HG02943 (cell line): Measurements from ENCODE around the gene WDFY4.

Source experiments
- ATAC-seq: cut with Tn5 transposase; IDR thresholded peaks from one replicate; pipeline ENCODE4 v1.9.1; 2021; ENCODE audit warnings: mild to moderate bottlenecking, low read depth, moderate library complexity; ENCODE audit not compliant: unreplicated experiment

Gene WDFY4

GRCh38 chr10:48806342-48806741 is 121.7 kb downstream of the WDFY4 start:
- no peak for ATAC-seq

DNA sequence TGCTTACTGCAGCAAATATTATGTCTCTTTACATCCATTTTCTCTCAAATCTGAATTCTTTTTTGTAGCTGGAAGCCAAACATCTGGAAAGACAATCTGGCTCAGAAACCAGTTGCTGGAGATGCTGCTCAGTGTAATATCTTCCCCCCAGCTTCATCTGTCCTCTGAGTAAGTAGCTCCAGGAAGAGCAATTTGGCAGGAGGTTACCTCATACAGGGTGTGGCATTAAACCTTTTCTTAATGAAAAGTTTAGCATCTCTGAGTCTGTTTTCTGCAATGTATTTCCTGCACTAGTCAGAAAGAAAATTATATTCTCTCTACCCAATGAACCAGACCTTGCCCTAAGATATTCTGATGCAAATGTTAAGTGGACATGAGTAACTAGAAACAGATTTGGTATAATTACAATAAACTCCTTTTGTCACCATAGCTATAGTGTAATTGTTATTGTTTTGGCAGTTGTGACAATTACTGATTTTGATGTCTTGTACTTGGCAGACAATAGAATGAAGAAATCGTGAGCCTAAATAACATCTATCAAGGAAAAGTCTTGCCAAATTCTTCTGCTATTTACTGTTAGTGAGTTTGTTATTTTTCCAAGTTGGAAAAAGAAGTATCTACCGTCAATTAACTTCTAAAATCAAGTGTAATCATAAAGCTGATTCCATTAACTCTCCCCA is 123.3 kb downstream of the WDFY4 start:
- no peak for ATAC-seq

- ATAC-seq, result no peak
Measured at GRCh38 chr10:48809261-48809660, 124.6 kb downstream of the WDFY4 start.

- ATAC-seq, result no peak
Measured at GRCh38 chr10:48811461-48811860, 126.8 kb downstream of the WDFY4 start.

GRCh38 chr10:48811917-48812316 is 127.2 kb downstream of the WDFY4 start:
- ATAC-seq, result no peak

DNA sequence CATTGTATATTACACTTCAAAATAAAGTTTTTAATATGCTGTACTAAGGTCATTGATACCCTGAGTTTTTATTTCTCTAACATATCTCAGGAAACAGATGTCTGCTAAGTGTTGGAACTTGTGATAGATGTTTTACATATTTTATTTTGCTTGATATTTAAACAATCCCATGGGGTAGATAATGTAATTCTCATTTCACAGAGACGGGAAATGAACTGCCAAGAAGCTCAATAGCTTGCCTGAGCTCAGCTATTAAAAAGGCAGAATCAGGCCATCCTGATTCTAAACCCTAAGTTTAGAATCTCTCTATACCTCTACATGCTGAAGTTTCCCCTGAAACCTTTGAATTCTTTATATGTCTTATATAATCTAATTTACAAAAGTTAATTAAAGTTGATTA is 128.6 kb downstream of the WDFY4 start:
- ATAC-seq, result no peak

GRCh38 chr10:48813825-48814224 is 129.2 kb downstream of the WDFY4 start:
- no peak for ATAC-seq

- no peak for ATAC-seq
Measured at GRCh38 chr10:48814933-48815332, 130.3 kb downstream of the WDFY4 start.

GRCh38 chr10:48817141-48817540 is 132.5 kb downstream of the WDFY4 start:
- no peak for ATAC-seq

DNA sequence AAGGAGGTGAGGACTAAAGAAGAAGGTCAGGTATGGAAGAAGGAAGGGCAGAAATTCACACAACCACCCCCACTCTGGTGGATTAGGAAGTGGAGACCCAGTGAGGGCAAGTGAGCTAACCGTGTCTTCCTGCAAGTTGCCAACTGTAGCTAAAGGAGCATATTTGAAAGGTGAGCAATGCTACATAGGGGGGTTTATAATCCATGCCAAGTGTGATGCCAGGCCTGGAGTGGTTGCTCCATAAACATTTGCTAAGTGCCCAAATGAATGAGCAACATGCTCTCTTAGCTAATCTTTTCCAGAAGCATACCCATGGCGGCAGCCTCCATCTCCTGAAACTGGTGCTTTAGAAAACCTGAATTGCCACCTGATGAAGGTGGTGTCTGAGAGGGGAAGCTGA is 133.4 kb downstream of the WDFY4 start:
- no peak for ATAC-seq

GRCh38 chr10:48818861-48819520 is 134.3 kb downstream of the WDFY4 start:
- no peak for ATAC-seq

- ATAC-seq, result no peak
Measured at GRCh38 chr10:48819783-48820182, 135.1 kb downstream of the WDFY4 start.

DNA sequence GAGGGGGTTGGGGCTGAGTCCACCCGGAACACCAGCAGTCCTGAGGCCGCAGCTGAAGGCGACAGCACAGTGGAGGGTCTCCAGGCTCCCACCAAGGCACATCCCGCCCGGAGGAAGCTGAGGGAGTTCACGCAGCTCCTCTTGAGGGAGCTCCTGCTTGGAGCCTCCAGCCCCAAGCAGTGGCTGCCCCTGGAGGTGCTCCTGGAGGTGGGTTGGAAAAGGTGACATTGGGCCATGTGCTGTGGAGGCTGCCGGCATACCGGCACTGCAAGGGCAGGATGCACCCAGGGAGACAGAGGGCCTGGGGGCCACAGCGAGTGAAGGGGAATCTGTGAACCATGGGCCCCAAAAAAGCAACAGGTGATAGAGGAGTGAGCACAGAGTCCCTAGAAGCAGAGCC is 135.6 kb downstream of the WDFY4 start:
- no peak for ATAC-seq

- no peak for ATAC-seq
Measured at GRCh38 chr10:48820699-48821098, 136.0 kb downstream of the WDFY4 start.

DNA sequence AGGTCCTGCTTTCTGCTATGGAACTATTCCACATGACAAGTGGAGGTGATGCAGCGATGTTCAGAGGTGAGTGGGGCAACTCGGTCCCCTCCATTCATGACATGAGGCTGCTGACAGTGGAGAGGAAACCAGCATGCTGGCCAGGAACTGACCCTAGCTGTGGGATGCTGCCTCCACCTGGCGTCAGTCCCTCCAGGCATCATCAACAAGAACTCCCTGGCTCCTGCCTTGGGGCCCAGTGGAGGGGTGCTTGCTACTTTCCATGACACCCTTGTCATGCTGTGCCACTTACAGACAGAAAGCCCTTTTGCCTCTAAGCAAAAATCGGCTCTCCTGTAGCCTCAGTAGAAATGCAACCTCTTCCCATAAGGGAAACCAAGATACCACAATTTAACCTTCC is 136.4 kb downstream of the WDFY4 start:
- ATAC-seq, result no peak

GRCh38 chr10:48821692-48822091 is 137.0 kb downstream of the WDFY4 start:
- no peak for ATAC-seq

DNA sequence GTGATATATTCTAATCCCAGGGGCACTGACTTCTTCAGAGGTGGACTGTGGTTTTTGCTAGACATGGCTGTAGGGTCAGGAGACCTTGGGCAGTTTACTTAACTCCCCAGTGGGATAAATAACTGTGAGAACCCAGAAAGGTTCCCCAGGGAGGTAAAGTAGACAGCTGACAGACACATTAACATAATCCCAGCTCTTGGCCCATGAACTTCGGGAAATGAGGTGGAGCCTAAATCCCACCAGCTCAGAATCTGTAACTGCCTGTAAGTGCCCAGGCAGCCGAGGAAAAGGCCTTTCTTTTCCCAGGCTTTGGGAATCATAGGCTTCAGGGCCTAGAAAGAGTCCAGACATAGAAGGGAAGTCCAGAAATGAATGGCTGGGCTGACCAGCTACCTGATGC is 149.0 kb downstream of the WDFY4 start:
- ATAC-seq, result no peak

- no peak for ATAC-seq
Measured at GRCh38 chr10:48834189-48834965, 149.7 kb downstream of the WDFY4 start.

- ATAC-seq, result no peak
Measured at GRCh38 chr10:48835781-48836180, 151.1 kb downstream of the WDFY4 start.

GRCh38 chr10:48836605-48837004 is 151.9 kb downstream of the WDFY4 start:
- ATAC-seq, result no peak

- ATAC-seq, result no peak
Measured at GRCh38 chr10:48838834-48839233, 154.2 kb downstream of the WDFY4 start.
